PFSK-1 (cell line): ENCODE data around the gene ESRRA.

Experiments used
- FOXP2 ChIP-seq: optimal IDR thresholded peaks from 2 replicates; pipeline ENCODE3; 2011; ENCODE audit warnings: borderline replicate concordance, control low read depth, inconsistent platforms; ENCODE audit not compliant: insufficient read depth; ENCODE audit errors: extremely low read length, extremely low read depth
- POLR2AphosphoS5 ChIP-seq: IDR thresholded peaks from 2 replicates; pipeline ENCODE4 v1.6.1; 2012; ENCODE audit warnings: low read depth, mild to moderate bottlenecking, control low read depth, low read length, moderate library complexity
- SIN3A ChIP-seq: IDR thresholded peaks from 2 replicates; pipeline ENCODE4 v1.6.1; 2012; ENCODE audit warnings: mild to moderate bottlenecking, low read length, moderate library complexity, borderline replicate concordance; ENCODE audit not compliant: insufficient read depth
- TAF1 ChIP-seq: IDR thresholded peaks from 2 replicates; pipeline ENCODE4 v1.6.1; 2012; ENCODE audit warnings: low read length, control low read depth, borderline replicate concordance; ENCODE audit not compliant: insufficient read depth
- TF ChIP-seq, protein P1 (sequence below), 2 experiments: IDR thresholded peaks; 2 replicates each; pipeline versions ENCODE4 v1.6.1 to v1.8.0; 2011 to 2012; ENCODE audit warnings: low read depth in 2 of 2, low read length in 2 of 2, control low read depth in 1 of 2, inconsistent platforms in 1 of 2, mild to moderate bottlenecking in 1 of 2, moderate library complexity in 1 of 2; ENCODE audit not compliant: insufficient read depth in 1 of 2

The ESRRA gene

GRCh38 chr11:64275841-64276240 lies 29.5 kb upstream of the ESRRA start:
- TF ChIP-seq, protein P1, sequence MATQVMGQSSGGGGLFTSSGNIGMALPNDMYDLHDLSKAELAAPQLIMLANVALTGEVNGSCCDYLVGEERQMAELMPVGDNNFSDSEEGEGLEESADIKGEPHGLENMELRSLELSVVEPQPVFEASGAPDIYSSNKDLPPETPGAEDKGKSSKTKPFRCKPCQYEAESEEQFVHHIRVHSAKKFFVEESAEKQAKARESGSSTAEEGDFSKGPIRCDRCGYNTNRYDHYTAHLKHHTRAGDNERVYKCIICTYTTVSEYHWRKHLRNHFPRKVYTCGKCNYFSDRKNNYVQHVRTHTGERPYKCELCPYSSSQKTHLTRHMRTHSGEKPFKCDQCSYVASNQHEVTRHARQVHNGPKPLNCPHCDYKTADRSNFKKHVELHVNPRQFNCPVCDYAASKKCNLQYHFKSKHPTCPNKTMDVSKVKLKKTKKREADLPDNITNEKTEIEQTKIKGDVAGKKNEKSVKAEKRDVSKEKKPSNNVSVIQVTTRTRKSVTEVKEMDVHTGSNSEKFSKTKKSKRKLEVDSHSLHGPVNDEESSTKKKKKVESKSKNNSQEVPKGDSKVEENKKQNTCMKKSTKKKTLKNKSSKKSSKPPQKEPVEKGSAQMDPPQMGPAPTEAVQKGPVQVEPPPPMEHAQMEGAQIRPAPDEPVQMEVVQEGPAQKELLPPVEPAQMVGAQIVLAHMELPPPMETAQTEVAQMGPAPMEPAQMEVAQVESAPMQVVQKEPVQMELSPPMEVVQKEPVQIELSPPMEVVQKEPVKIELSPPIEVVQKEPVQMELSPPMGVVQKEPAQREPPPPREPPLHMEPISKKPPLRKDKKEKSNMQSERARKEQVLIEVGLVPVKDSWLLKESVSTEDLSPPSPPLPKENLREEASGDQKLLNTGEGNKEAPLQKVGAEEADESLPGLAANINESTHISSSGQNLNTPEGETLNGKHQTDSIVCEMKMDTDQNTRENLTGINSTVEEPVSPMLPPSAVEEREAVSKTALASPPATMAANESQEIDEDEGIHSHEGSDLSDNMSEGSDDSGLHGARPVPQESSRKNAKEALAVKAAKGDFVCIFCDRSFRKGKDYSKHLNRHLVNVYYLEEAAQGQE (IDR thresholded peaks at IDR 0.05; ENCODE audit: insufficient read depth in 1 of 2, low read depth in 2 of 2, low read length in 2 of 2) = no peak
- TF ChIP-seq POLR2AphosphoS5 (no peak), FOXP2 (no peak), TAF1 (no peak), SIN3A (no peak)

GRCh38 chr11:64276653-64277431 lies 28.5 kb upstream of the ESRRA start:
- no peak for TF ChIP-seq SIN3A
- TF ChIP-seq FOXP2 = no peak
- TF ChIP-seq, protein P1 (IDR thresholded peaks at IDR 0.05; ENCODE audit: insufficient read depth in 1 of 2, low read depth in 2 of 2, low read length in 2 of 2) = no peak
- TF ChIP-seq TAF1 = no peak
- no peak for TF ChIP-seq POLR2AphosphoS5

DNA sequence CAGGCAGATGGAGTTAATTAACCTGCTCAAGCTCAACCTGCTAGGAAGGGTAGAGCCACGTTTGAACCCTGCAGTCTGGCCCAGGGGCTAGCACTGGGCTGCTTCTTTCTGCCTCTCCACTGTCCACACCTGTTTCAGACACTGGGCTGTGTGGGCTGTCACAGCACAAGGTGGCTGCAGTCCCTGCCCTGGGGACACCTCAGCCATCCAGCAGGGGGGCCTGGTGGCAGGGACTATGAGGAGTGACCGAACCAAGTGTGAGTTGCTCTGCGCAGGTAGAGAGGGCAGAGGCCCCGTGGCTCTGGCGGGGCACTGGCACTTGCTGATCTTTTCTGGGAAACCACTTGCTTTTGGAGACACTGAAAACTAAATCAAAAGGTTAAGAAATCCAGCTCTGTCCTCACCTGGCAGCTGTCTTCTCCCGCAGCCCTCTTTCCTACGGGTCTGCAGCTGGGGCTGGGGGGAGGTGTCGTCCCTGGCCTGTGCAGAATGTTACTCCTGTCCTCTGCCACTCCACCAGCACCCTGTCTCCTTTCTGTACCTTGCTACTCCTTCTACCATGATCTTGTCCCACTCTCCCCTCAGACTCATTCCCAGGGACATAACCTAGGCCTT lies 26.6 kb upstream of the ESRRA start:
- TF ChIP-seq POLR2AphosphoS5 = no peak
- TF ChIP-seq, protein P1 (IDR thresholded peaks at IDR 0.05; ENCODE audit: insufficient read depth in 1 of 2, low read depth in 2 of 2, low read length in 2 of 2) = no peak
- TF ChIP-seq TAF1 = no peak
- TF ChIP-seq FOXP2 = no peak
- TF ChIP-seq SIN3A = no peak

DNA sequence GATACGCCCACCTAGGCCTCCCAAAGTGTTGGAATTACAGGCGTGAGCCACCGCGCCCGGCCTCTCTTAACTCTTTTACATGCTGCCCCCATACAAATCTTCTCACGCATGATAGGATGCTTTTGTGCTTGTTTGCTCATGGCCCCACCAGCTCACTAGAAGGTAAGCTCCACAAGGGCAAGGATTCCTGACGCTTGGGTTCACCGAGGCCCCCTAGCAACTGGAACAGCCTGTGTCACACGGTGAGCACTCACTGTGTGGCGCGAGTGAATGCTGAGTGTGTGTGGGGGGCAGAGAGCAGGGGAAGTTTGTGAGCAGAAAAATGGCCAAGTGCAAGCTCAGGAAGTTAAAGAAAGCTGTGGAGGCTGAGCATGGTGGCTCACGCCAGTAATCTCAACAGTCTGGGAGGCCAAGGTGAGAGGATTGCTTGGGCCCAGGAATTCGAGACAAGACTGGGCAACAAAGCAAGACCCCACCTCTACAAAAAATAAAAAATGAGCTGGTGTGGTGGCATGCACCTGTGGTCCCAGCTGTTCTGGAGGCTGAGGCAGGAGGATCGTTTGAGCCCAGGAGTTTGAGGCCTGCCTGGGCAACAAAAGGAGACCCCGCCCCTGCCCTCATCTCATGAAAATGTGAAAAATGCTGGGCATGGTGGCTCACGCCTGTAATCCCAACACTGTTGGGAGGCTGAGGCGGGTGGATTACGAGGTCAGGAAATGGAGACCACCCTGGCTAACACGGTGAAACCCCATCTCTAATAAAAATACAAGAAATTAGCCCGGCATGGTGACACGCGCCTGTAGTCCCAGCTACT lies 23.2 kb upstream of the ESRRA start:
- TF ChIP-seq FOXP2 = no peak
- TF ChIP-seq, protein P1 (IDR thresholded peaks at IDR 0.05; ENCODE audit: insufficient read depth in 1 of 2, low read depth in 2 of 2, low read length in 2 of 2) = no peak
- TF ChIP-seq TAF1 = no peak
- no peak for TF ChIP-seq SIN3A
